GM21528 (cell line): ENCODE results near the gene SIVA1.

ENCODE experiments used
- ATAC-seq: cut with Tn5 transposase; IDR thresholded peaks from one replicate; pipeline ENCODE4 v1.9.1; 2021; ENCODE audit warnings: mild to moderate bottlenecking, moderate library complexity; ENCODE audit not compliant: unreplicated experiment, low FRiP score

The SIVA1 gene

DNA sequence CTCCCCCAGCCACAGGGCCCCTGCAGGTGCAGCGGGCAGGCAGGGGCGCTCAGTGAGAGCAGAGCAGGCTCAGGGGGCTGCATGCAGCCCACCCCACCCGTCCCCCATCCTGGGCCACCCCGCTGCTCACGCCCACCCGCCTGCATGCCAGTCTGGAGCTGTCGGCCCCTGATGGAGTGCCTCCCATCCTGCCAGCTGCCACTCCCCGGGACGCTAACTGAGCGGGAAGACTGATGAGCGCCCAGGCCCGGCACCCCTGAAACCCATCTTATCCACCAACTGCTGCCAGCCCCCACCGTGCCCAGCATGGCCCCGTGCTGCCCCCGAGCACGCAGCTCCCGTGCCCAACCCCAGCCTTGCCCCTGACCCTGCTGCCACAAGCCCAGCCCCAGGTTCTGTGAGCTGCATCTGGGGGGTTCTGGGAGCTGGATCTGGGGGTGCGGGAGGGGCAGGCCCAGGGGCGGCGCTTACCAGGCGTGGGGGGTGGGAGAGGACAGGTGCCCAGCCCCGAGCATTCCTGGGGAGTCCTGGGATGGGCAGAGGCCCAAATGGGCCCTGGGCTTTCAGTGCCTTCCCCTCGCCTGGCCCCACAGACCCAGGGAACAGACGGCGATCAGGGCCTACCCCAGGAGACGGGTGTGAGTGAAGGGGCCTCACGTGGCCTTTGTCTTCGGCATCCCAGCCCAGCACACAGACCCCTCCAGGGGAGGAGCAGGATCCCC is 29.3 kb downstream of the SIVA1 start:
- no peak for ATAC-seq

DNA sequence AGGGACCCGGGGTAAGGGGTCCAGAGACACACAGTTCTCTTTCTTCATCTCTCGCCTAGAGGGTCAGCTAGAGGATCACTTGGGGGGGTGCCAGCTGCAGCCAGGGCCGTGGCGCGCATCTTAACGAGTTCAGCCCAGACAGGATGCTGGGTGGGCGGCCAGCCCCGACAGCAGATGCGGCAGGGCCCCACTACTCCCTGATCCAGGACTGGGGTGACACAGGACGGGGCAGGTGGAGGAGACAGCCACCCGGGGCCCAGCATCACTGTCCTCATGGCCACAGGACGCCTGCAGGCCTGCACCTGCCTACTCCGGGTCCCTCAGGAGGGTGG is 29.8 kb downstream of the SIVA1 start:
- ATAC-seq = no peak

DNA sequence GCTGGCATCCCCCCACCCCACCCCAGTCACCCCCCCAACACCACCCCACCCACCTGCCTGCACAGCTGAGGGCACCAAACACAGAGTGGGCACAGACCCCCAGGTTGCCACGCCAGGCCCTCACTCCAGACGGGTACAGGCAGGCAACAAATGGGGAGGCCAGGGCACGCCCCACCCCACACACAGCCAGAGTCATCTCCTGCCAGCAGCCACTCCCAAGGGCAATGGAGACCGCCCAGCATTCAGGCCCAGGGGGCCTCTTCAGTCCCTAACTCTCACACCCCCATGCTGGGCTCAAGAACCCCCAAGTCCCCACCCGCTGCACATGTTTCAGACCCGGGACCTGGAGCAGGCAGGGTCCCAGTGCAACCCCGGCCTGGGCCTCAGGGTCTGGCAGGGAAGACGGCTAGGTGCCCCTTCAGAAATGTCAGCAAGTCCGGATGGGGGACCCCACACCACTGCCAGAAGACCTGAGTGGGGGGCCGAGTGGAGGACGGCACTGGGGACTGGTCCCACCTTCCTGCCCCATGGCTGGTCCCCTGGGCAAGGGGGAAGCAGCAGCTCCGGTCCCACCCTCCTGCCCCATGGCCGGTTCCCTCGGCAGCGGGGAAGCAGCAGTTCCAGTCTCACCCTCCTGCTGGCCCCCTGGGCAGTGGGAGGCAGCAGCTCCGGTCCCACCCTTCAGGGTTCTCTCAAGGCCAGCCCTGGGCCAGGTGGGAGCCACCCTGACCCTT is 30.7 kb downstream of the SIVA1 start:
- no peak for ATAC-seq

DNA sequence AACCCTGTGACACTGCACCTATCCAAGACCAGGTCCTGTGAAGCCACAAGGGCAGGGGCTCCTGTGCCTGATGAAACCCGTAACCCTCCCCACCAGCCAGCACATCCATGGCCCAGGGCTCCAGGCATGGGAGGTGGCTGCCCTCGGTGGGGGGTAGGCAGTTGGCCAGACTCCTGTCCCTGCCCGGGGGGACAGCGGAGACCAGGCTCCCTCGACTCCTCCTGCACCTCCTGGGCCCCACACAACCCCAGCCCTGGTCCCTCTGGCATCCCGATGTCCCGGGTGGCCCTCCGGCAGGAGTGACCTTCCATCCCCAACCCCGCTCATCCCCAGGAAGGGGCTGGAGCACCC is 31.2 kb downstream of the SIVA1 start:
- ATAC-seq = no peak

DNA sequence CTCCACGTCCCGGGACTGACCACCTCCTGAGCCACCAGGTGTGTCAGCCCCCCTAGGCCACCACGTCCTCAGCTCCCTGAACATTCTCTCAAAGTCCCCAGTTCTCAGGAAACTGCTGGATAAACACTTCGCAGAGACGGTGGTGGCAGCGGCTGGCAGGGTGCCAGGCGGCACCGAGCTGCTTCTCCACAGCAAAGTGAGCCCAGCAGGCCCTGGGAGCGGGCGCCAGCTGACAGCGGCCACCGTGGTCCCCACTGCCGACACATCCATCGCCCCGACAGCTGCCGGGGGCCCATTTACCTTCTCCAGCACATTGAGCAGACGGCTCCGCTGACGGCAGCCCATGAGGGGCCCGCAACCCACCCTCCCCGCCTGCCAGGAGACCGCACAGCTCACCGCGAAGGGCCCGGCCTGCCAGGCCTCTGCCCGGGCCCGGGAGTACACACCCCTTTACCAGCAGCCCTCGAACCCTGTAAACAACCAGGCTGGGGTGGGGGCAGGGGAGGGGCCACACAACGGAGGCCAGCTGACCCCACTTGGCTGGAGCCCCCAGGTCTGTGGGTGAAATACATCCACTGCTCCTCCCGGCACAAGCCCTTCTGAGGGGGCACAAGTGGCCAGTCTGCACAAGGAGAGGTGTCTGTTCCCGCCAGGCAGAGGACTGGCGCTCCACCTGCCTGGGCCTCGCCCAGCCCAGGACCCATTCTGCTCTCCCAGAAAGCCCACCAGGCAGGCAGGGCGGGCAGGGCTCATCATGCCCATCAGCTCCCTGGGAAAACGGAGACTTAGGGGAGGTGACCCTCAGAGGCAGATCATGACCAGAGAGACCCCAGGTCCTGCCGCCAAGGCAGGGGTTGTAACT is 32.1 kb downstream of the SIVA1 start:
- ATAC-seq = no peak

DNA sequence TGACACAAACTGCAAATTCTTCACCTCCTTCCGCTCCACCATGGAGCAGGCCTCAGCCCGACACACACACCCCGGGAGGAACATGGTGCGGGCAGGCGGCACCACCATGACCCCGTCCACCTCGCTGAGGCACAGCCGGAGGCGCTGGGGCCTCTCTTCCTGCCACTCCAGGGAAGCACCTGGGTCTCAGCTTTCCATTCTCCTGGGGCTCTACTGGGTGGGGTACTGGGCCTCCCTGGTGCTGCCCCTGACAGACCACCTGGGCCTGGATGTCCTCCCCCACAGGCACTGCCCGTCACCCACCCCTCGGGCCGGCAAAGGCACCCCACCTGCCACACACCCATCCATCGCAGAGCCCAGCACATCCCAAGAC is 32.7 kb downstream of the SIVA1 start:
- no peak for ATAC-seq

DNA sequence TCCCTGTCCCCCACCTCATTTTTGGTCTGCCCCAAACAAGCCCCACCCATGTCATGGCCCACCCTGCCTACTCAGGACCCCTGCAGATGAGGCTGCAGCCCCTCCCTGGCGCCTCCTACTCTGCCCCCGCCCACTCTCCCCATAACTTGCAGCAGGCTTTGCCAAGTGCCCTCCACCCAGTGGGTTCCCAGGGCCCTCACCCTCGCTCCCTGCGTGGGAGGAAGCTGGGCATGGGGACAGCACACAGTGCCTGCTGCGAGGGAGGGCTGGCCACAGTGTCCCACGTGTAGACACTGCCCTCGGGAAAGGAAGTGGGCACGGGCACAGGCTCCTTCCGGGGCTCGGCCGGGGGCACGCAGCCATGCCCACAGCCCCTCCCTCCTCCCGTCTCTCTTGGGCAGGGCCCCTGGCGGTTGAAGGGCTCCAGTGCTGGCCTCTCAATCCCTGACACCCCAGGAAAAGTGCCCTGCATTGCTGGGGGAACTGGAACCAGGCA is 33.2 kb downstream of the SIVA1 start:
- no peak for ATAC-seq

DNA sequence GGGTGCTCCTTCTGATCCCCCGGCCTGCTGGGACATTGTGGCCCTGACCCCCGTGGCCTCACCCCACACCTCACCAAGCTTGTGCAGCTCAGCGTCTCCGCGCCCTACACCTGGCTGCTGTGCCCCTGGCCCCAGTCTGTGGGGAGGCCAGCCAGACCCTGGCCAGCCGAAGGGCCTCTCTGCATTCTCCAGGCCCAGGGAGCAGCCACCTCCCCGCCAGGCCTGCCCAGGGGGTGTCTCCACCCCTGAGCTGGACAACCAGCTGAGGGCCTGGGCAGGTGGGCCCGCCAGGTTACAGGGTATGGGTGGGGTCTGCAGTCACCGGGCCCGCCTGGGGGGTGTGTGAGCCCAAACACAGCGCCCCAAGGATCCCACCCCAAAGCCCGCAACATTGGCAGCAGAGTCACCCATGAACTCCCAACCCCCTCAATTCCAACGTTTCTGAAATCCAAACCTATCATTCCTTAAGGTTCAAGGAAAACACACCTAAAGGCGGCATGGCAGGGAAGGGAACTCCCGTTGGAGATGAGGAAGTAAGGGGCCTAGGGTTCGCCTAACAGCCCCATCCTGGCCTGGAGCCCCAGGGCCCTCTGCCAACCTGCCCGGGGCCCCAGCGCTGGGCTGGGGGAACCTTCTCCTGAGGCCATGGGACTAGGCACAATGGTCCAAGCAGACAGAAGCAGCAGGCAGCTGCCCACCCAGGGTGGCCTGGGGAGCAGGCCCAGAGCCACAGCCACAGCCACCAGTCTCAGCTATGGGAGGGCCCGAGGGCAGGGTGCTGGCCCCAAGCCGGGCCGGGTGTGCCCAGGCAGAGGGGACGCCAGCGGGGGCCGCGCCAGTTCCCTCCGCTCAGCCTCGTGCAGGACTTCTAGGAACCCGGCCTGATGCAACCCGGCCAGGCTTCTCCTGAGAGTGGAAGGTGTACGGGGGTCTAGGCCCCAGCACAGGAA is 34.1 kb downstream of the SIVA1 start:
- ATAC-seq = no peak

DNA sequence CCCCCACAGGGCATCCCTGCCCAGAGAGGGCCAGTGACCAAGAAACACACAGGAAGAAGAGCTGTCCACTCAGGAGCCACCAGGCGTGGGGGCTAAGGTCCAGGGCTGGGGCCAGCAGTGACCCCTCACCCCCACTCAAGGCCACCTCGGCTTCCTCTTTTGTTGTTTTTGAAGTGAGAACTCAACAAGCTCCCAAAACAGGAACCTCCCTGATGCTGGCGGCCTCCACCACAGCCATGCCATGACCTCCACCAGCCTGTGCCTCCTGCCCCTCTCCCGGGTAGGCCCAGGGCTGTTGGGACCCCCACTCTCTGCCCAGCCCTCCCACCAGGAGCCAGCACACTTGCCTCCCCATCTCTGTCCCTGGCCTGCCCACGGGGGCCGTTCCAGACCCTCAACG is 34.8 kb downstream of the SIVA1 start:
- no peak for ATAC-seq

DNA sequence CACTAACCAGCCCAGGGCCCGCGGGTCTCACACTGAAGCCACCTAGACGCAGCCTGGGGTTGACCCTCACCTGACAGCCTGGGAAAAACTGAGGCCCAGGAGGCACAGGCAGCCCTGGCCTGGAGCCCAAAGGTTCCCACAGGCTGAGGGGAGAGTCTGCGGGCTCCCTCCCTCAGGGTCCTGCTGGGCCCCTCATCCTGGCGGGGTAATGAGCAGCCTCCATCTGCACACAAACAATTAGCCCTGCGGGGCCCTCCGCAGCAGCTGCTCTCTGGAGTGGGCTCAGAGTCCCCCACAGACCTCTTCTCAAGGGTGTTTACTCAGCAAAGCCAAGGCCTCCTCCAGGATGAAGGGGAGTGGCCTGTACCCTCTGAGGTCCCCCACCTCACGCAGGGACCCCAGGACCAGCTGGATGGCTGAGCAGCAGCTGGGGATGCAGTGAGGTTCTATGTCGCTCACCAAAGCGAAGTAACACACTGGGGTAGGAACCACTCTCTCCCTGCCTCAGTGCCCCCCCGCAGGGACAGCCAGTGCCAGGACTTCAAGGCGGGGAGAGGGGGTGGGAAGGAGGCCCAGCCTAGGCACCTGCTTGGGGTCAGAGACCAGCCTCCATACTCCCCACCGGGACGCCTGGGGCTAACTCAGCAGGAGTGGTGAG is 35.3 kb downstream of the SIVA1 start:
- no peak for ATAC-seq

DNA sequence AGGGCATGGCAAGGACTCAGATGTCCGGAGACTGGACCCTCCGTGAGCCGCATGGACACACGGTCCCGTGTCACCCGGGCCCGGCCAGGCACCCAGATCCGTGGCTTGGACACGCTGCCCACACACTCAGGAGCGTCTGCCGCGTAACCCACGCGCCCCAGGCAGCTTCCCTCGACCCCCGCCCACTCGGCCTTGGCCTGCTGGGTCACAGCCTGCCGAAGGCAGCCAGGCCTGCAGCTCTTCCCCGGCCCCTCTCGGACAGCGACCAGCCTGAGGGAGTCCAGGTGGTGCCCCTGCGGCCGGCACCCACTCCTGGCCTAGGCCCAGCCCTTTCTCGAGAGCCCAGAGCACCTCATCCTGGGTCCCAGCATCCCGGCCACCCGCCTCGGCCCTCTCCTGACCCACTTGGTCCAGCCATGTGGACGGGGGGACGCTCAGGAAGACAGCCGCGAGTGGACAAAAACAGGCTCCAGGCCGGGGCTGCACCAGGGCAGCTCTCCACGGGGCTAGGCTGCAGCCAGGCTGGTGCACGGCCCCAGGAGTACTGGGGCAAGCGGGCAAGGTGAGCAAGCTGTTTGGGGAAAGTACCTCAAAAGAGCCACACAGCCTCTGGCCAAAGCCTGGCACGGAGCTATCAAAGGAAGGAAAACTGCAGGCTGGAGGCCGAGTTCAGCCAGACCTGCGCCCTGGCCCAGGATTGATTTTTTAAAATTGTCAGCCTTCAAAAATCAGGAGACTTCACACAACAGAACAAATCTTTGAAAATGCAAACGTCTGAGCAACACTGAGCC is 36.1 kb downstream of the SIVA1 start:
- no peak for ATAC-seq

DNA sequence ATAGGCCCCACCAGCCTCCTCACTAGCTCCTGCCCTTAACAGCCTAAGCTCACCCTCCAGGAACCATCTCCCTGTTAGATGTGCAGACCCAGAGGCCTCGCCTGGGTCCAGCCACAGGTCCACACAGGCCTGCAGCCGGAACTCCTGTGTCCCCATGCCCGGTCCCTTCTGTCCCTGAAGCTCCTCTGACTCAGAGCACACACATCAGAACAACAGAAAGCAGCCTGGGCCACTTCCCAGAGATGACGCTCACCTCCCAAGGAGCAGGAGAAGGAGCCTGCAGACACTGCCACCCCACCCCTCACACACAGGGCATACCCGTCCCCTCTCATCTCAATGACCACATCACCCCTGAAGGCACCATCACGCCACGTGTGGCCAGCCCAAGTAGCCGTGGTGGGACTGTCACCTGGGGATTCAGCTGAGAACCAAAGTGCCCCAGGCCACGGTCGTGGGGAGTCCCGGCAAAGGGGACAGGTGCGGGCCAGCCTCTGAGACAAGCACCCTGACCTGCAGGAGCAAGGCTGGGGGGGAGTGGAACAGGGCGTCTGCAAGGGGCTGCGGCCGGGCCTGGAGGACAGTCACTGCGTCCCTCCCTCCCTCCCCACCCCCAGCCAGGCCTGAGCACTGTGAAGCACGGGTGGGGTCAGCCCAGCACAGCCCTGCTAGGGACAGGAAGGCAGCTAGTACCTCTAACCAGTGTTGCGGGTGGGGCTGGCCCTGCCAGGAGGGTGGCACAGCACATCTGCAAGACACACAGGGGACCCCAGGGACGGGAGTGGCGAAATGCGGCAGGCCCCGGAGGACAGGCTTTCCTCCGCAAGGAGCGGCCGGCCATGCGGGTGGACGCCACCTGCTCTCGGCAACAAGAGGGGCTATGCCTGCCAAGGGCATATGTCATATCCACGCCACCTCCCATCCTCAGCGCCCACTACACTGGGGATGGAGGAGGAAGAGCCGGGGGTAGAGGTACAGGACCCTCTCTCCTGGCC is 37.1 kb downstream of the SIVA1 start:
- no peak for ATAC-seq

DNA sequence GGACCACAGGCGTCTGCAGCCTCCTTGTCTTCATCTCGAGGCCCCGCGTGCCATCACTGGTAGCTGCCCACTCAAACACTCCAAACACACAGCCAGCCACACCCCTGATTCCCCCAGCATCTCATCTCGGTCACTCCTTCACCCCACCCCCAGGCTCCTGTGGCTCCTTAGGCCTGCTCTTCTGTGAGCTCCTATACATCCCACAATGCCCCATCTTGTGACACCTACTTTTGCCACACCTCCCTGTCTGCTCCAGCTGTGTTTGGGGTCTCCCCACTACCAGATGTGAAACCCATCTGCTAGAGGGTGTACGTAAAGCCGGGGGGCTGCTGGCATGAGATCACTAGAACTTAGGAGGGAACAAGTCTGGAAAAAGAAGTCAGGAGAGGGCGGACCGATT is 38.5 kb downstream of the SIVA1 start:
- no peak for ATAC-seq

DNA sequence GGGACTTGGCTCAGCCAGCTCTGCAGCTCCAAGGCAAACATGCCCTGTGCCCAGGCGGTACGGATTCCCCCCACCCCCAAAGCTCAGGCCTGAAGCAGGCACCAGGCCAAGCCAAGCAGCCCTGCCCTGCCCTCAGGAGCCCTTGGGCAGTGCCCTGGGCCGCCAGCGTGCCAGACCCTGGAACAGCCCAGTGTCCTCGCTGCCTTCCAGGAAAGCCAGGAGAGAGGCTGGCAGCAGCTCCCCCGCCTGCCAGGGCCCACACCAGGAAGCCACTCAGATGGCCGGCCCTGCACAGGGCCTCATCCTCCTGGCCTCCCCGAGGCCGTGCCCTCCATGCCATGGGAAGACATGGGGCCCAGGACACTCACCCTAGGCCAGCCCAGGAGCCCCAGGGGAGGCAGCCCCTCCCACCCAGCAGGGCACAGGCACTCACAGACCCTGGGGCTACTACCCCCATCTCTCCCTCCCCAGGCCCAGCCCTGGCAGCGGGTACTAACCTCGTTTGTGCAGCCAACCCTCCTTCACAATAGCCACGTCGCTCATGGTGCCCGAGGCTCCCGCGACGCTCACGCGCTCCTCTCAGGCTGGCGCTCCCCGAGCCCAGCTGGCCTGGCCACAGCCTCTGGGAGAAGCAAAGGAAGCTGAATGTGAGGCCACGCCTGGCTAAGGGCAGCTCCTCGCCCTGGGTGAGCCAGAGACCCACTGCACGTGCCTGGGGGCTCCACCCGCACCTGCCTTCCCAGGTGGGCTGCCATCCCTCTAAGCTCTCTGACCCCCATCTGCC is 39.3 kb downstream of the SIVA1 start:
- ATAC-seq = no peak

DNA sequence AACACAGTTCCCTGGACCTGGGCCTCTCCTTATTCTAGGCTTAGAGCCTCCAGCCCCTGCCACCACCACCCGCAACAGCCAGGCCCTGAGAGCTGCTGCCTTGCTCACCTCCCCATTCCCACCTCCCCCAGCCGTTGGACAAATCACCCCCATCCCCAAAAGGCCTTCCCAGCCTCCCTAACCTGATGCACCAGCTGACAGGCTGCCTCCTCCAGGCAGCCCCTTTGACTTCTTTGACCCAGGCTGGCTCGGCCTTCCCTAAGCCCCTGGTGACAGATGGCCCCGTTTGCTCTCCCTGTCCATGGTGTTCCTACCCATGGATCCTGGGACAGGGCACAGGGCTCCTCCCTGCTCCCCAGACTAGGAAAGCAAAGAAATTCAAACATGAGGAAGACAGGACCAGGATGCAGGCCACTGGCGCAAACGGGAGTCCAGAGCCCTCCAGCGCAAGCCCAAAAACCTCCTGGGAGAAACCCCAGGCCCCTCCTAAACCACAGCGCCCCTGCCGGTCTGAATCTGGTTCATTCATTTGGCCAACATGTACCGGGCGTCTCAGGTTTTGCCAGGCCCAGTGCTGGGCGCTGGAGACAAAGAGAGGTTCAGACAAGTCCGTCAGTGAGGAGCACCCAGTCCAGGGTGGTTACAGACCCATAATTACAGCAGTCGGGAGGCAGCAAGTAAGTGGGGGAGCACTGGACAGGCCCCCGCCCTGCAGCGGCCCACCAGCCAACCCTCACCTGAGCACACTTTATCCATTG is 40.2 kb downstream of the SIVA1 start:
- no peak for ATAC-seq

DNA sequence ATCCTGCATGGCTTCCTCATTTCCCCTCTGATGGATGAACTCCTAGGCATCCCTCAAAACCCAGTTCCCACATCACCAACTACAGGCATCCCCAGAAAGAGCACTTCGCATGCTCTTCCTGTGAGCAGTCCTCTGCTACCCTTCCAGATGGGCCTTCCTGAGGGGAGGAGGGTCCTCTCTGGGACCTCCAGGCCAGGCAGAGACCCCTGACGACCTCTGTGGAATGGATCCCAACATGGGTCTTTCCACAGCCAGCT is 40.7 kb downstream of the SIVA1 start:
- no peak for ATAC-seq

DNA sequence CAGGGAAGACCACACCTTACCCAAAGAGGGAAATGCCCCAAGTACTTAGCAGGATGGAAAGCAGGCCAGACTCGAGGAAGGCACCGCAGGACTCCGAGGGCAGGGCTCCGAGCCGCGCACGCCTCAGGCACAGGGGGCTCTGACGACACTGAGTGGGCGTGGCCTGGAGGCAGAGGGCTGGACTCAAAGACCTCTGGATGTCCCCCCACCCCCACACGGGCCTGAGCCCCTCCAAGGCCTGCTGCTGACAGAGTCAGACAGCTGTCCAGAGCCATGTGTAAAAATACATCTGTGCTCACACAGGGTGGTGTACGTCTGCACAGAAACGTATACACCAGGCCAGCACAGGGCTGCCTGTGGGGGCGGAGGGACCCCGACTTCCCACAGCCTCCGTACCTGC is 41.2 kb downstream of the SIVA1 start:
- ATAC-seq = no peak
